Measurements from ENCODE around the gene PLPPR3. TPM values are rescaled to one million over a fixed set of nuclear protein-coding genes. Genes with fewer than 3 reads are reported as not detected.
A peak's percentile ranks its signal among the peaks of the same experiment; 100 is the strongest.

PLPPR3 gene
- total RNA-seq, 2 experiments from 2014 or later = not detected

DNA sequence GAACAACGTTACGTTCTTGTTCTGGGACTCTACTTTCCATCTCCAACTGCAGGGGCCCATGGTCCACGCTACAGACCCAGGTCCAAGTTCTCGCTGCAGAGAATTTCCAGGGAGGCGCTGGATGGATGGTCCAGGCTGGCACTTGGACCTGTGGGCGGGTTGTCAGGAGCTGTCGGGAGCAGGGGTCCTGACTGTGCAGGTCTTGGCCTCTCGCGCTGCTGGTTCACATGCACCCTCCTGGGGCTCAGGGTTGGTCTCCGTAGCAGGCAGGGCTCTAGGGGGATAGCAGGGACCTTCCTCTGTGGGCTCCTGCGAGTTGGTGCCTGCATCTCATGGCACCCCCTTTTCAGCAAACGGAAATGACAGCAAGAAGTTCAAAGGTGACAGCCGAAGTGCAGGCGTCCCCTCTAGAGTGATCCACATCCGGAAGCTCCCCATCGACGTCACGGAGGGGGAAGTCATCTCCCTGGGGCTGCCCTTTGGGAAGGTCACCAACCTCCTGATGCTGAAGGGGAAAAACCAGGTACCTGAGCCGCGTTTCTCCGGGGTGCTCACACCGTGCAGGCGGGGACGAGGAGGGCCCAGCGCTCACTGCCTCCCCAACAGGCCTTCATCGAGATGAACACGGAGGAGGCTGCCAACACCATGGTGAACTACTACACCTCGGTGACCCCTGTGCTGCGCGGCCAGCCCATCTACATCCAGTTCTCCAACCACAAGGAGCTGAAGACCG lies 17.9 kb downstream of the PLPPR3 start:
- intact Hi-C loops (cut with micrococcal nuclease) = no loop called here
- H3K4me1 Mint-ChIP-seq (ENCODE audit: low read depth) = peaks cover 46% of the 10 kb centered on the region
- ChIA-PET CTCF (no interaction called here), POLR2A (interaction anchor here (0.7 to 9.6 kb wide), 9 partner anchors 8 to 218 kb away, joined by 3 to 106 read pairs (median 4); partner anchors contain the start of gene RNU6-2)
- peak overlapping the region; percentile 59 for H3K27ac Mint-ChIP-seq
- H3K27me3 Mint-ChIP-seq = no peaks in the 10 kb centered on the region
- no peak overlapping the region for H3K4me3 Mint-ChIP-seq
- DNase-seq = no peak
- no peak for ATAC-seq
- TF ChIP-seq, protein P1, sequence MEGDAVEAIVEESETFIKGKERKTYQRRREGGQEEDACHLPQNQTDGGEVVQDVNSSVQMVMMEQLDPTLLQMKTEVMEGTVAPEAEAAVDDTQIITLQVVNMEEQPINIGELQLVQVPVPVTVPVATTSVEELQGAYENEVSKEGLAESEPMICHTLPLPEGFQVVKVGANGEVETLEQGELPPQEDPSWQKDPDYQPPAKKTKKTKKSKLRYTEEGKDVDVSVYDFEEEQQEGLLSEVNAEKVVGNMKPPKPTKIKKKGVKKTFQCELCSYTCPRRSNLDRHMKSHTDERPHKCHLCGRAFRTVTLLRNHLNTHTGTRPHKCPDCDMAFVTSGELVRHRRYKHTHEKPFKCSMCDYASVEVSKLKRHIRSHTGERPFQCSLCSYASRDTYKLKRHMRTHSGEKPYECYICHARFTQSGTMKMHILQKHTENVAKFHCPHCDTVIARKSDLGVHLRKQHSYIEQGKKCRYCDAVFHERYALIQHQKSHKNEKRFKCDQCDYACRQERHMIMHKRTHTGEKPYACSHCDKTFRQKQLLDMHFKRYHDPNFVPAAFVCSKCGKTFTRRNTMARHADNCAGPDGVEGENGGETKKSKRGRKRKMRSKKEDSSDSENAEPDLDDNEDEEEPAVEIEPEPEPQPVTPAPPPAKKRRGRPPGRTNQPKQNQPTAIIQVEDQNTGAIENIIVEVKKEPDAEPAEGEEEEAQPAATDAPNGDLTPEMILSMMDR (IDR thresholded peaks at IDR 0.05) = no peak
- peaks cover 72% of the 10 kb centered on the region for H3K36me3 Mint-ChIP-seq (ENCODE audit: low read depth)
- no peaks in the 10 kb centered on the region for H3K9me3 Mint-ChIP-seq

DNA sequence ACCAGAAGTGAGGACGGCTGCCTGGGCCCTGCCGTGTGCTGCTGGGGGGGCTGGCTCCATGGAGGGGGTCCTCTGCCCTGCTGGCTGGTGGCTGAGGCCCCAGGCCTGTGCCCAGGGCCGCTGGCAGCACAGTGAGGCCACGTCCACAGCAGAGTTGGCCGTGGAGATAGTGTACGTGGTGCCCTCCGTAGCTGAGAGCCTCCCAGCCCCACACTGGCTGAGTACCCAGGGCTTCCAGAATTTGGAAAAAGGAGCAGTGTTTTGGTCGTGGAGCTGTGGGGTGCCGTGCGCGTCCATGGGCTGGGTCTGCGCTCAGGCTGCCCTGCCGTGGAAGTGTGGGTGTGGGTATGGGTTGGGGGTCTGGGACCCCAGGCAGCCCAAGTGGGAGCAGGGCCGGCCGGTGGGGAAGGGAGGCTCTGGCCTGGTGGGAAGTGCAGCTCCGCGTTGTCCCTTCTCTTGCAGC lies 18.6 kb downstream of the PLPPR3 start:
- intact Hi-C loops (cut with micrococcal nuclease) = no loop called here
- no peak for DNase-seq
- TF ChIP-seq, protein P1 (IDR thresholded peaks at IDR 0.05) = no peak

DNA sequence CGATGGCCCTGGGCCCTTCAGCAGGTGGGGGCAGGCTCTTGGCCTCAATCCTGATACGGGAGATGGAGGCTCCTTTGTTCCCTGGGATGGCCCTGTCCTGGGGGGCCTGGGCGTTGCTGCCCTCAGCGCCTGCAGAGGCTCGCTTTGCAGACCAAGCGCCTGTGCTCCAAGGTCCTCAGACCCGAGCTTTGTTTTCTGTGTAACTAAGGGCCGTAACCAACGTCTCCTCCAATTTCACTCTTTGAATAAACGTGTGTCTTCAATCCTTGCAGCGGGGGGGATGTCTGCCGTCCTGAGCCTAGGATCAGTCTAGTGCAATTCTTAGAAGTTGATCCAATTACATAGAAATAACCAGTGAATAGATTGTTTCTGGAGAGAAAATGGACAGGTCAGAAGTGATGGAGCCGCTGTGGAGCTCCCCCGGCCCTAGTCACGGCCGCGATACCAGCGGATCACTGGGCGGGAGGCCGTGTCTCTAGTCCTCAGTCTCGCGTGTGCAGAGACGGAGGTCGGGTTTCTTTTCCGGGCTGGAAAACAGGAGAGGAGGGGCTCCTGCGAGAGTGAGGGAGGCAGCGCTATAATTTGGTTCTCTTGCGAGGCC lies 19.2 kb downstream of the PLPPR3 start:
- TF ChIP-seq, protein P1 (IDR thresholded peaks at IDR 0.05) = no peak
- CTCF ChIA-PET = interaction anchor here (1.2 kb wide), 1 partner anchor 61 kb away, joined by 4 read pairs; no protein-coding TSS in a partner anchor
- Mint-ChIP-seq H3K27me3 (no peaks in the 10 kb centered on the region), H3K9me3 (no peaks in the 10 kb centered on the region), H3K27ac (peak overlapping the region; percentile 77), H3K36me3 (ENCODE audit: low read depth) (peaks cover 71% of the 10 kb centered on the region), H3K4me1 (ENCODE audit: low read depth) (peaks cover 43% of the 10 kb centered on the region), H3K4me3 (peak overlapping the region; percentile 41)
- DNase-seq (no peak), ATAC-seq (no peak)
- intact Hi-C loops (cut with micrococcal nuclease) = no loop called here
- POLR2A ChIA-PET = interaction anchor here (0.6 to 9.6 kb wide), 11 partner anchors 6 to 788 kb away, joined by 3 to 106 read pairs (median 3); partner anchors contain the start of gene MED16

More for the DNA sequence above, 18.6 kb downstream of the PLPPR3 start:
- POLR2A ChIA-PET = interaction anchor here (0.8 to 9.6 kb wide), 10 partner anchors 6 to 788 kb away, joined by 3 to 106 read pairs (median 4); no protein-coding TSS in a partner anchor
- H3K27me3 Mint-ChIP-seq = no peaks in the 10 kb centered on the region
- peaks cover 46% of the 10 kb centered on the region for H3K4me1 Mint-ChIP-seq (ENCODE audit: low read depth)
- CTCF ChIA-PET = no interaction called here
- peaks cover 76% of the 10 kb centered on the region for H3K36me3 Mint-ChIP-seq (ENCODE audit: low read depth)
- ATAC-seq = no peak
- no peaks in the 10 kb centered on the region for H3K9me3 Mint-ChIP-seq
- H3K4me3 Mint-ChIP-seq = no peak overlapping the region
- H3K27ac Mint-ChIP-seq = no peak overlapping the region

DNA sequence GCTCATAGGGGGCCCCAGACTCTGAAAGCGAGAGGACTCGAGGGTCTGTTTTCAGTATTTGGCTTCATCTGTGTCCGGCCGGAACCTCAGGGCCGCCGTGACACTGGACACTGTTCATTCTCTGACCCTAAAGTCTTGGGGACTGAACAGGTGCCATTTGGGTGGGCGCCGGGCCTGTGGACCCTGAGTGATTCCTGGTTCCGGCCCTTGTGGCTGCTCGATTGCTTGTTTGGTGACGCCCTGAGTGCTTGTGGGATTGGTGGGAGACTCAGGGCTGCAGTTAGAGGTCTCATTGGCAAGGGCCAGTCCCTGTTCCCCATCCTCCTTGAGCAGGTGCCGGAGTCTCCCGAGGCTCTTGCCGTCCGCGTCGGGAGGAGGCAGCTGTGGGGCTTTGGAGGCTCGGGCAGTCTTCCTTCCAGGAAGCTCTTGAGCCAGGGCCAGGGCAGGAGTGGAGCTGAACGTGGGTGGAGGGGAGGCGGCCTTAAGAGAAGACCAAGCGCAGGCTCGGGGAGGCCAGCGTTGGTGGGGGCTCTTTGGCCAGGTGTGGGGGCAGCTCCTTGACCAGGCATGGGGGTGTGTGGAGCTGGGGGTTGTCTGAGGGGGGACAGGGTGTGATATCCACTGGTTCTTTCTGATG lies 19.8 kb downstream of the PLPPR3 start:
- TF ChIP-seq, protein P1 (IDR thresholded peaks at IDR 0.05) = no peak
- H3K4me1 Mint-ChIP-seq (ENCODE audit: low read depth) = peaks cover 37% of the 10 kb centered on the region
- ChIA-PET CTCF (interaction anchor here (1.2 kb wide), 1 partner anchor 62 kb away, joined by 4 read pairs; no protein-coding TSS in a partner anchor), POLR2A (interaction anchor here (0.6 to 9.6 kb wide), 9 partner anchors 7 to 789 kb away, joined by 3 to 106 read pairs (median 3); partner anchors contain the start of gene MED16)
- H3K27me3 Mint-ChIP-seq = no peaks in the 10 kb centered on the region
- no peaks in the 10 kb centered on the region for H3K9me3 Mint-ChIP-seq
- no peak for DNase-seq
- peak overlapping the region; percentile 77 for H3K27ac Mint-ChIP-seq
- ATAC-seq = no peak
- intact Hi-C loops (cut with micrococcal nuclease) = no loop called here
- H3K4me3 Mint-ChIP-seq = peak overlapping the region; percentile 88
- peaks cover 65% of the 10 kb centered on the region for H3K36me3 Mint-ChIP-seq (ENCODE audit: low read depth)

All from activated CD8-positive, alpha-beta T cell treated with anti-CD3 and anti-CD28 coated beads for 36 hours (primary cell).